Gastrocnemius medialis (tissue), 4 donors: ENCODE data around the gene BORCS5.

Experiments used
- POLR2A ChIP-seq, 2 donors: fragments of 450-650 bp; IDR thresholded peaks; one replicate each; pipeline ENCODE4 v1.6.1; 2017; ENCODE audit warnings: antibody characterized with exemption in 2 of 2, mild to moderate bottlenecking in 2 of 2, moderate library complexity in 2 of 2
- TF ChIP-seq, protein P1 (sequence below), 5 experiments: fragments of 450-650 bp in 3 of 5; fragments of 200-600 bp in 2 of 5; sonication (generic) in 2 of 5; IDR thresholded peaks in 4 of 5; conservative IDR thresholded peaks in 1 of 5; 1 replicate in 4 of 5; 2 replicates in 1 of 5; pipeline ENCODE4 v1.5.1; 2016 to 2019; ENCODE audit warnings: antibody characterized with exemption in 5 of 5, mild to moderate bottlenecking in 3 of 5, moderate library complexity in 3 of 5

DNA sequence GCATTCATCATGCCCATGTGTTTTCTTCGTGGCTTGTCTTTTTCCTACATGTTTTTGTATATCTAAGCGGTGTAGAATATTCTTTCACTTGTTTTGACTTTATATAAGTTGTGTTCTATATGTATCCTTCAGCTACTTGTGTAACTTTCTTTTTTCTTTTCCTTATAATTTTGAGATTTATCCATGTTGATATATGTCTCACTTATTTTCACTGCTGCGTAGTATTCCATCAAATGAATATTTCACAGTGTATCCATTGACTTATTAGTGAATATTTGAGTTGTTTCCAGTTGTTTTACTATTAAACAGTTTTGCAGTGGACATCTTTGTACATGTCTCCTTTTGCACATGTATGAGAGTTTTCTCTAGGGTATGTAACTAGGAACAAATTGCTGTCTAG, 43.9 kb downstream of the BORCS5 start:
- TF ChIP-seq, protein P1, sequence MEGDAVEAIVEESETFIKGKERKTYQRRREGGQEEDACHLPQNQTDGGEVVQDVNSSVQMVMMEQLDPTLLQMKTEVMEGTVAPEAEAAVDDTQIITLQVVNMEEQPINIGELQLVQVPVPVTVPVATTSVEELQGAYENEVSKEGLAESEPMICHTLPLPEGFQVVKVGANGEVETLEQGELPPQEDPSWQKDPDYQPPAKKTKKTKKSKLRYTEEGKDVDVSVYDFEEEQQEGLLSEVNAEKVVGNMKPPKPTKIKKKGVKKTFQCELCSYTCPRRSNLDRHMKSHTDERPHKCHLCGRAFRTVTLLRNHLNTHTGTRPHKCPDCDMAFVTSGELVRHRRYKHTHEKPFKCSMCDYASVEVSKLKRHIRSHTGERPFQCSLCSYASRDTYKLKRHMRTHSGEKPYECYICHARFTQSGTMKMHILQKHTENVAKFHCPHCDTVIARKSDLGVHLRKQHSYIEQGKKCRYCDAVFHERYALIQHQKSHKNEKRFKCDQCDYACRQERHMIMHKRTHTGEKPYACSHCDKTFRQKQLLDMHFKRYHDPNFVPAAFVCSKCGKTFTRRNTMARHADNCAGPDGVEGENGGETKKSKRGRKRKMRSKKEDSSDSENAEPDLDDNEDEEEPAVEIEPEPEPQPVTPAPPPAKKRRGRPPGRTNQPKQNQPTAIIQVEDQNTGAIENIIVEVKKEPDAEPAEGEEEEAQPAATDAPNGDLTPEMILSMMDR (IDR thresholded peaks at IDR 0.05 in 4 of 5, conservative IDR thresholded peaks at IDR 0.05 in 1 of 5): no peak
- no peak for TF ChIP-seq POLR2A (IDR thresholded peaks at IDR 0.05)
